HG03469 (cell line): ENCODE measurements around the gene TBL1XR1.

Source experiments
- ATAC-seq: cut with Tn5 transposase; IDR thresholded peaks from one replicate; pipeline ENCODE4 v1.9.1; 2021; ENCODE audit warnings: mild to moderate bottlenecking, moderate library complexity, moderate number of reproducible peaks; ENCODE audit not compliant: unreplicated experiment

Gene TBL1XR1

GRCh38 chr3:177114253-177114652, 83.0 kb downstream of the TBL1XR1 start:
- ATAC-seq = no peak

GRCh38 chr3:177111541-177111949, 85.7 kb downstream of the TBL1XR1 start:
- ATAC-seq = no peak

DNA sequence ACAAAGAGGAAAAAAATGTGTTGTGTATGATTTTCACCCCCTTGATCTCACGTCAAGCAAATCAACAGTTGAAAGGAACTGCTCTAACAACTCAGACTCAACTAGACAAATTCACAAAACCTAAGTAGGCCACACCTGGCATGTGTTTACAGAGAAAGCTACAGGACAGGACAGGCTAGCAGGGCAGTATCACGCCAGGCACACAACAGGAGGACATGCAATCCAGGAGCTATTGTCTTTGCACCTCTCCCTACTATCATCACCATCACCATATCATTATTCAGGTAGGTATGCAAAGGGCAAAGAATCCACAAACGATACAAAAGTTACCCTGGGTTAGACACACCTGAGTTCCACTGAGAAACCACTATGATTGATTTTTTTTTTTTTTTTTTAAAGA, 86.4 kb downstream of the TBL1XR1 start:
- ATAC-seq = no peak

DNA sequence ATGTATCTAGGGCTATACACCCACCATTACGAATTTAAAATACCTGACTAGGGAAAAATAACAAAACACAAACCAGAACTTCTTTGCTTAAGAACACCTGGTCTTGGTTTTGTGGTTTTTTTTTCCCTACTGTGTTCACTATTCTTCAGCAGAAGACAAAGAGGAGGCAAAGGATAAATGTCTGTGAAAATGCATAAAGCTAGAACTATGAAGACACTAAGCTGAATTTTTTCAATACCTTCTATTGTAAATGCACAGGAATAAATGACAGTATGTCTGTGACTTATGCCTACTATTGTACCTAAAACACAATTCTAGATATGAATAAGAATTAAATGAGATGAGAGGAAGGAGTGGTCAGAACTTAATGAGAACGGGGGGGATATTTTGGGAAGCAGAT, 86.9 kb downstream of the TBL1XR1 start:
- ATAC-seq = no peak

- peak; percentile 59 for ATAC-seq
Measured at GRCh38 chr3:177109688-177110330, 87.5 kb downstream of the TBL1XR1 start.

- no peak for ATAC-seq
Measured at GRCh38 chr3:177108648-177109047, 88.6 kb downstream of the TBL1XR1 start.

DNA sequence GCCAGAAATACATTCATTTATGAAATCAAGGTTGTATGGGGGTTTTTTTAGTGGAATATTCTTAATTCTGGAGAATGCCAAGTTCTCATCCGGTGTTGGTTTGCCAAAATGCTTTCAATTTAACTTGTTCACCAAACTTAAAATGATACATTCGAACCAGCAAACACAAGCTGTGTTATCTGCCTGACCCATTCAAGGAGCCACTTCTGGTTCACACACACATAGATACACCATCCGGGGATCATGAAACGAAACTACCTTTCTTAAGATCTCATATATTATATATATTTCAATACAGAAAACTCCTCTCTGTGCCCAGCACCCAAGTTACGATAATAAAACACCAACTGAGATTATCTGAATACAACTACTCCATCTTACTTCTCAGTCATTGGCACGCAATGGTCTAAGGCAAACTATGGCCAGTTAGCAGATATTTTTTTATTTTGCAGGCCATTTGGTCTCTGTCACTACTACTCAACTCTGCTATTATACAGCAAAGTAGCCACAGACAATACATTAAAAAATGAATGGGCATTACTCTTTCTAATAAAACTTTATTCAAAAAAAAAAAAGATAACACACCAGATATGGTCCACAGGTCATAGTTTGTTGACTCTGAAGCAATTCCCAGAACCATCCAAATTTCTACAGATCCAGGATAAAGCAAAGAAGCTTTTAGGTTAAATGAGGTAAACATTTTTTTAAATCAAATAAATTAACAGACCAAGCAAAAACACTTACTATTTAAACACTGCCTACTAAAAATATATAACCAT, 89.6 kb downstream of the TBL1XR1 start:
- no peak for ATAC-seq

DNA sequence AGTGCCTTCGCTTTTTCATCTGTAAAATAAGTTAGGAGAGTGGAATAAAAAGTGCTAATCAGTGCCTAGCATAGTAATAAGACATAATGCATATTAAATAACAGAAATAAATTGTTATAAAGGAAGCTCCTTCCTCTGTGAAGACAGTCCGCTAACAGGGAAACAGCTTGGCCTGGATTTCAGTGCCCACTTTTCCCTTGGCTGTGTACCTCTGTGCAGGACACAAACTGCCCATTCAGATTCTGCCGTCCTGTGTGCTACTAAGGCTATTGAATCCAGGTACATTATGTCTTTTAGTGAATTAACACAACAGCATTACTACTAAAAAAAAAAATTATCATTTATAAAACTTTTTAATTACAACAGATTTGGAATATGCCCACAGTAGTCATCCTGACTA, 90.7 kb downstream of the TBL1XR1 start:
- ATAC-seq = no peak

DNA sequence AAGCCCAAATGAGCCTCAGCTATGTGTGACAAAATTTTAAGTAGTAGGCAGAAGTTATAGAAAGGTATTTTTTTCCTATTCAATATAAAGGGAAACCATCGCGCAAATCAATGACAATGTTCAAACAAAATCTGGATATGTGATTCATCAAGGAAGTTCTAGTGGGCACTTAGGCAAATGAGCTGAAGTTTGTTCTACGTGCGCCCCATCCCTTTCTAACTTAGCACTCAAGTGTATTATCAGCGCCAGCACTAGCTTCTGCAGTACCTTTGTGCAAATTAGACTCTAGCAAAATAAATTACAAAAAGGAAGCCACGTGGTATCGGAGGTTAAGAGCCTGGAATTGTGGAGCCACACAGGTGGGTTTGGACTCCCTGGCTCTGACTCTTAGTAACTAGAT, 91.1 kb downstream of the TBL1XR1 start:
- ATAC-seq = no peak

GRCh38 chr3:177105623-177106022, 91.7 kb downstream of the TBL1XR1 start:
- no peak for ATAC-seq

DNA sequence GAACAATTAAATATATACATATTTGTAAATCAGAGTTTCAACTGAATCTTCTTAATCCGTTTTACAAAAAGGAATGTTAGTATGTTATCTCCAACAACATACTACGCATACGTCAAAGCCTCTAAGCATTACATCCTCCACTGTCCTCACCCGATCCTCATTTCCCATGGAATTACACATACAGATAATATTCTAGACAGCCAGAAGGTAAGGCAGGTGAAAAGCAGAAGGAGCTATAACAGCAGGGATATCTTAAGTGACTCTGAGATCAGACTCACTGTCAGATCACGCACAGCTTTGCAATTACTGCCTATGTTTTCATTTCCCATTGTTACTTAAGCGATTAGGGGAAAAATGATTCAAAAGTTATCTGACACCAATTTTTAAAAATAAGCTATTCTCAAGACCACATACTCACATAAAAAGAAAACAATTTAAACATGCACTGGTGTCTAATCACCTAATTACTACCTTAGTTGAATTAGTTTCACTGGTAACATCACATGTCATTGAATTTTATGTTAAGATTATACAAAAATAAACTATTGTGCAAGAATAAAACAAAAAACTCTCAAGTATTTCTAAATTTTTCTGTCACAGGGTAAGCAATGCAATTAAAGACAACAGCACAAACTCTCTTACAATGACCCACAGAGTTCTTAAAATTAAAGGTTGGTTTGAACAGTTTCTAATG, 92.8 kb downstream of the TBL1XR1 start:
- no peak for ATAC-seq

DNA sequence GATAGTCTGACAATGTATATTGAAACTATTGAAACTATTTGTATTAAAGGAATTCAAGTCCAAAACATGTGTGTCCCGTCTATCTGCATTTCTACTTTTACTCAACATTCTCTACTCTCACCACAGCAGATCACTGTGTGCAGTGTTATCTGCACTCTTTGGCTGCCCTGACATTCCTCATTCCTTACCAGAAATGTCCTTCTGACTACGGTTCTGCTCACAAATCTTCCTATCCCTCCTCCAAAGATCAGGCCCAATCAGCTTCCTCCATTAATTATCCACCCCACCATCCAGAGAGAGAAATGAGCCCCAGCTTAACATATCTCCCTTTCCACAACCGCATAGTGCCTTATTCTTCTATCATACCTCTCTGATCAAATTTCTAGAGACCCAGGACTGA, 94.7 kb downstream of the TBL1XR1 start:
- ATAC-seq = no peak

- ATAC-seq = no peak
Measured at GRCh38 chr3:177098551-177098950, 98.7 kb downstream of the TBL1XR1 start.

- ATAC-seq = no peak
Measured at GRCh38 chr3:177096615-177097014, 100.7 kb downstream of the TBL1XR1 start.

GRCh38 chr3:177093966-177094365, 103.3 kb downstream of the TBL1XR1 start:
- no peak for ATAC-seq

DNA sequence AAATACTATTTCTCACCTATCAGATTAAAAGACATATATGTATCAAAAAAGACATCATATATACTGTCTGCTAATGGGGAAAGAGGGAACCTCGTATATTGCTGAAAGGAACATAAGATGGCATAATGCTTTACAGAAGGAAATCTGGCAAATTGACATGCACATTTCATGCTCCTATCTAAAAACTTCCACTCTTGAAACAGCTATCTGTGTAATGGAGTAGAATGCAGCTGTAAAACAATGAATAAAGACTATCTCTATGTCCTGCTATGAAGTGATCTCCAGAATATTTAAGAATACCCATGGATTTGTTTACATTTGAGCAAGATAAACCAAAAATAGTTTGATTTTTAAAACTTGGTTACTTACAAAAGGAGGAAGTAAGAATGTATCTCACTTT, 107.4 kb downstream of the TBL1XR1 start:
- ATAC-seq = no peak

DNA sequence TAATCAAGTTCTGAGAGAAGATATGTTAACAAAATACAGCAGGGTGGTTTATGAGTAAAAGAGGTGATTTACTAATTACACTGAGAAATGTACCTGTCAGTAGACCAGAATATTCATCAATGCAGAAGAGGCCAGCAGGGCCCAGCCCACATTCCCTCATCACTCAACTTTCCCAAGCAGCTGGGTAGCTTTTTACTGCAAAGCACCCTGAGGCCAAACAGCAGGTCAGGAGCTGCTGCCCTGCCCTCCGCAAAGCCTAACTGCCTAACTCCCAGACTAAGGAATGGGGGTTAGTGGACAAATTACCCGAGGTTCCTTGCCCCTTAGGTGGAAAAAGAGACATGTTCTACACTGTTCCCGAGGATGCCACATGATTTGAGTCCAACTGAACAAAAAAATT, 108.2 kb downstream of the TBL1XR1 start:
- no peak for ATAC-seq

GRCh38 chr3:177085794-177086193, 111.5 kb downstream of the TBL1XR1 start:
- no peak for ATAC-seq

DNA sequence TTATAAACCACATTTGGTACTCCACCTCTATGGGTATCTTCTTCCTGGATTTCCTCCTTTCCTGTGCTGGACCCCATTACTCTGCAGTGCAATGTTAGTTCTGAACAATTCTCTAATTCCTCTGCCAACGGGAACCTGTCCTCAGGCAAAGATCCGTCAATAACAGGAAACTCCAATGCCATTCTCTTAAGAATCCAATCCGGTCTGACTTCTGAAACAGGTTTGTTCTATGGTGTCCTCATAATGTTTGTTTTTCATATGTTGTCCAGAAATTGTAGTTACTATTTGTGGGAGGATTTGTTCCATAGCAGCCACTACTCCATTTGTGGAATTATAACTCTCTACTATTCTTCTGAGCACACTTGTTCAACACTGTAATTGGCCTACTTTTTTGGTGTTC, 112.7 kb downstream of the TBL1XR1 start:
- no peak for ATAC-seq

DNA sequence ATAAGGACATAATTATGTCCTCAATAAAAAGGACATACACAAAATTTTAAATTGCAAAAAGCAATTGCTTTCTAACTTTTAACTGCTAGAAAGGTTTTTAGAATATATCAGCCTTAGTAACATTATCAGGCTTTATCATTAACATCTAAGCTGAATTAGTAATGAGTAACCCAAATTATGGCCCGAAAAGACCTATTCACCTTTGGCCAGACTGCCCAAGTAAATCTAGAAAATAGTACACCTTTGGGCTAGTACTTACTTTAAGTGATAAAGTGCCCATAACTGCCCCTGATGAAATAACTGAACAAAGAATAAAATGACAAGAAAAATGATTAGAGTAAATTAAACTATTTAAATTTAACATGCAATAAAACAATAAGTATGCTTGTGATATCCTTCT, 117.2 kb downstream of the TBL1XR1 start:
- ATAC-seq = no peak

GRCh38 chr3:177079684-177080083, 117.6 kb downstream of the TBL1XR1 start:
- ATAC-seq = no peak
